ENCODE measurements around the gene SH3D19. TPM values are rescaled to one million over a fixed set of nuclear protein-coding genes. Genes with fewer than 3 reads are reported as not detected.

Gene SH3D19
- total and polyA plus RNA-seq, 2 of the 4 experiments (the other 2 are of a cell fraction) = 14.4 to 27.2 TPM

DNA sequence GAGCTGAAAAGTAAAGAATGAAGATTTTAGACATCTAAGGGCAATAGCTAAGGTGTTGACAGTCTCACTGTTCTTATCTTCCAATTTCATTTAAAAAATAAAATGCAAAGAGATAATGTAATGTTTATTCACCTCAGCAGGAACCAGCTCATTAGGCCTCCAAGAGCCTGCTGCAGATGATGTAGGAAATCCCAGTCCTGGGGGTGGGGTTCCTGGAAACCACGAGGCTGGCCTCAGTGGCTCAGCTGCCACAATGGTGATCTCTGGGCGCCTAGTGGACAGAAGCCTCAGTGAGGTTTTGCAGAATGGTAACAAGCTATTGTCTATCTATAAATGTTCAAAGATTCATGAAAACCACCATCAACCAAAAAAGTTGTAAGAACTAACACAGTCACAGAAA is 148.7 kb downstream of the SH3D19 start:
- Histone ChIP-seq H3K4ac (ENCODE audit: low read depth, low read length) (no peak overlapping the region), H2AK5ac (ENCODE audit: low read depth, low read length) (no peak overlapping the region), H3K27ac (ENCODE audit: insufficient read depth, low read length) (no peak overlapping the region), H3K4me2 (ENCODE audit: low read depth, low read length) (no peak overlapping the region), H3K27me3 (ENCODE audit: control insufficient read depth, insufficient read depth, low read length) (no peaks in the 10 kb centered on the region), H3K4me3 (ENCODE audit: insufficient read depth, low read depth, low read length) (no peak overlapping the region), H2BK5ac (ENCODE audit: low read depth, low read length, poor library complexity, severe bottlenecking) (no peak overlapping the region), H4K20me1 (ENCODE audit: insufficient read depth, low read length) (no peaks in the 10 kb centered on the region), H3K9me1 (ENCODE audit: insufficient read depth, low read length) (no peaks in the 10 kb centered on the region), H4K91ac (ENCODE audit: insufficient read depth, low read depth, low read length) (no peak overlapping the region), H3K14ac (replicated peaks; ENCODE audit: low read depth, low read length) (no peak overlapping the region), H2BK15ac (ENCODE audit: low read depth, low read length) (no peak overlapping the region), H3K9me3 (ENCODE audit: control insufficient read depth, insufficient read depth, low read length) (no peaks in the 10 kb centered on the region), H2AFZ (replicated peaks; ENCODE audit: low read length, poor library complexity) (no peak overlapping the region), H3K79me1 (ENCODE audit: low read depth in 1 of 2, low read length in 2 of 2) (no peaks in the 10 kb centered on the region), H3K4me1 (ENCODE audit: control insufficient read depth, insufficient read depth, low read length) (peaks cover 7% of the 10 kb centered on the region), H2BK20ac (ENCODE audit: low read depth, low read length) (no peak overlapping the region), H2BK120ac (ENCODE audit: low read depth, low read length) (no peak overlapping the region), H2AK9ac (replicated peaks; ENCODE audit: low read depth, low read length, poor library complexity) (no peak overlapping the region), H3K18ac (ENCODE audit: low read depth, low read length) (no peak overlapping the region), H3K23ac (ENCODE audit: low read depth, low read length) (no peak overlapping the region), H4K5ac (ENCODE audit: low read depth, low read length) (no peak overlapping the region), H3K36me3 (ENCODE audit: control insufficient read depth, insufficient read depth, low read length) (peaks cover 13% of the 10 kb centered on the region; the same call in 1 of the 2 replicates), H3K9ac (ENCODE audit: low read depth, low read length) (no peak overlapping the region), H4K8ac (ENCODE audit: low read depth in 2 of 2, low read length in 2 of 2) (no peak overlapping the region), H3K56ac (ENCODE audit: extremely low read depth, insufficient read depth, low read length) (no peak overlapping the region)
- in situ Hi-C loops (cut with MboI; ENCODE audit: low sequenced_read_pairs) = no loop called here
- dilution Hi-C loops (cut with HindIII; ENCODE audit: low sequenced_read_pairs, unreplicated experiment) = no loop called here
- WGBS, 2 experiments (ENCODE audit: extremely low coverage in 2 of 2, insufficient read length in 1 of 2) = no CpG with 5 or more reads among the region's 2 CpGs
- ChIA-PET CTCF (no interaction called here), POLR2A (ENCODE audit: unreplicated experiment) (no interaction called here)
- ATAC-seq (ENCODE audit: low read depth) = no peak
- intact Hi-C loops (cut with micrococcal nuclease) = loop anchor here (10.0 kb wide), 1 partner anchor 148 kb away; the partner anchor contains the start of gene SH3D19
- TF ChIP-seq RCOR1 (IDR thresholded peaks at IDR 0.05; ENCODE audit: insufficient replicate concordance, low read length) = no peak
- TF ChIP-seq FOS (IDR thresholded peaks at IDR 0.05; ENCODE audit: low read depth, low read length) = no peak
- no peak for TF ChIP-seq MAZ (IDR thresholded peaks at IDR 0.05; ENCODE audit: borderline replicate concordance, low read depth, low read length)
- TF ChIP-seq RAD21 (IDR thresholded peaks at IDR 0.05; ENCODE audit: low read length) = no peak
- no peak for TF ChIP-seq RFX5 (IDR thresholded peaks at IDR 0.05; ENCODE audit: low read depth, low read length)
- no peak for TF ChIP-seq SMC3 (IDR thresholded peaks at IDR 0.05; ENCODE audit: low read depth, low read length)
- no peak for TF ChIP-seq MXI1 (IDR thresholded peaks at IDR 0.05; ENCODE audit: borderline replicate concordance, low read depth, low read length)
- TF ChIP-seq CEBPB (IDR thresholded peaks at IDR 0.05; ENCODE audit: low read depth, low read length) = no peak
- TF ChIP-seq BHLHE40 (IDR thresholded peaks at IDR 0.05; ENCODE audit: low read depth, low read length) = no peak
- no peak for TF ChIP-seq MAFK (IDR thresholded peaks at IDR 0.05; ENCODE audit: low read depth, low read length)
- TF ChIP-seq, protein P1, sequence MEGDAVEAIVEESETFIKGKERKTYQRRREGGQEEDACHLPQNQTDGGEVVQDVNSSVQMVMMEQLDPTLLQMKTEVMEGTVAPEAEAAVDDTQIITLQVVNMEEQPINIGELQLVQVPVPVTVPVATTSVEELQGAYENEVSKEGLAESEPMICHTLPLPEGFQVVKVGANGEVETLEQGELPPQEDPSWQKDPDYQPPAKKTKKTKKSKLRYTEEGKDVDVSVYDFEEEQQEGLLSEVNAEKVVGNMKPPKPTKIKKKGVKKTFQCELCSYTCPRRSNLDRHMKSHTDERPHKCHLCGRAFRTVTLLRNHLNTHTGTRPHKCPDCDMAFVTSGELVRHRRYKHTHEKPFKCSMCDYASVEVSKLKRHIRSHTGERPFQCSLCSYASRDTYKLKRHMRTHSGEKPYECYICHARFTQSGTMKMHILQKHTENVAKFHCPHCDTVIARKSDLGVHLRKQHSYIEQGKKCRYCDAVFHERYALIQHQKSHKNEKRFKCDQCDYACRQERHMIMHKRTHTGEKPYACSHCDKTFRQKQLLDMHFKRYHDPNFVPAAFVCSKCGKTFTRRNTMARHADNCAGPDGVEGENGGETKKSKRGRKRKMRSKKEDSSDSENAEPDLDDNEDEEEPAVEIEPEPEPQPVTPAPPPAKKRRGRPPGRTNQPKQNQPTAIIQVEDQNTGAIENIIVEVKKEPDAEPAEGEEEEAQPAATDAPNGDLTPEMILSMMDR (conservative IDR thresholded peaks at IDR 0.05; ENCODE audit: low read depth, low read length) = no peak
- no peak for TF ChIP-seq CHD1 (IDR thresholded peaks at IDR 0.05; ENCODE audit: low read depth, low read length)
- TF ChIP-seq ELK1 (IDR thresholded peaks at IDR 0.05; ENCODE audit: borderline replicate concordance, low read depth, low read length) = no peak
- TF ChIP-seq POLR2A (IDR thresholded peaks at IDR 0.05; ENCODE audit: low read depth, low read length) = no peak
- TF ChIP-seq, protein P2, sequence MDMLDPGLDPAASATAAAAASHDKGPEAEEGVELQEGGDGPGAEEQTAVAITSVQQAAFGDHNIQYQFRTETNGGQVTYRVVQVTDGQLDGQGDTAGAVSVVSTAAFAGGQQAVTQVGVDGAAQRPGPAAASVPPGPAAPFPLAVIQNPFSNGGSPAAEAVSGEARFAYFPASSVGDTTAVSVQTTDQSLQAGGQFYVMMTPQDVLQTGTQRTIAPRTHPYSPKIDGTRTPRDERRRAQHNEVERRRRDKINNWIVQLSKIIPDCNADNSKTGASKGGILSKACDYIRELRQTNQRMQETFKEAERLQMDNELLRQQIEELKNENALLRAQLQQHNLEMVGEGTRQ (IDR thresholded peaks at IDR 0.05; ENCODE audit: low read depth, low read length) = no peak
- DNase-seq = no peak
- BruUV-seq (replicated peaks) = no TSS peak
